NCI-H1694 treated with DMSO at 0.1 percent for 48 hours (cell line): Measurements from ENCODE around the gene TTLL11.

ENCODE experiments used
- DNase-seq: peaks from one replicate; lab custom pipeline; 2025; lab: John Stamatoyannopoulos, UW

TTLL11 gene

GRCh38 chr9:121852651-121853616 lies 240.2 kb downstream of the TTLL11 start:
- no peak for DNase-seq

DNA sequence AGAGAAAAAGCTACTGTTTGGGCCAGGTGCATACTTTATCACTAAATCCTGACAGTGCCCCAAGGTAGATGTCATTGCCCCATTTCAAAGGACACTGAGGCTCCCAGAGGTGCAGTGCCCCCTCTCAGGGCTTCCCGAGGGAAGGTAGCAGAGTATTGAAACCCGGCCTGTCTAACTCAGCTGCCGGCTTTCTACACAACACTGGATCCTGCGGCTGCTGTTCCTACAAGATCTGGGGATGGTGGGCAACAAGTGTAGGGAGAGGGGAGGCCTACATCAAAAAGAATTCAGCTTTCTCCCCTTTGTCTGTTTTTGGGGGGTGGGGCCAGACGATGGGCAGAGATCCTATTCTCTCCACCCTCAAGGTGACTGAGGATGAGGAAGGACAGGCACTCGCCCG lies 240.9 kb downstream of the TTLL11 start:
- no peak for DNase-seq

- no peak for DNase-seq
Measured at GRCh38 chr9:121851641-121852091, 241.4 kb downstream of the TTLL11 start.

DNA sequence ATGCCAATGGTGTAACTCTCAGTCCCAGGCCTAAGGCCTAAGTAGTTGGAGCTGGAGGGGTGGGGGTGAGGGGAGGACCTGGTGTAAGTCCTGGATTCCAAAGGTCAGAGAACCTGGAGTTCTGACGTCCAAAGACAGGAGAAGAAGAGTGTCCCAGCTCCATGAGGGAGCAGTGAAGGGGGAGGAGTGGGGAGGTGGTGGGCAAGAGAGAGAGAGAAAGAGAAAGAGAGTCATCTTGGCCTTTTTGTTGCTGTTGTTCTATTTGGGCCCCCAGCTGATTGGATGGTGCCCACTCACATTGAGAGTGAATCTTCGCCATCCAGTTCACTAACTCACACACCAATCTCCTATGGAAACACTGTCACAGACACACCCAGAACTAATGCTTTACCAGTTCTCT lies 242.7 kb downstream of the TTLL11 start:
- DNase-seq = no peak

DNA sequence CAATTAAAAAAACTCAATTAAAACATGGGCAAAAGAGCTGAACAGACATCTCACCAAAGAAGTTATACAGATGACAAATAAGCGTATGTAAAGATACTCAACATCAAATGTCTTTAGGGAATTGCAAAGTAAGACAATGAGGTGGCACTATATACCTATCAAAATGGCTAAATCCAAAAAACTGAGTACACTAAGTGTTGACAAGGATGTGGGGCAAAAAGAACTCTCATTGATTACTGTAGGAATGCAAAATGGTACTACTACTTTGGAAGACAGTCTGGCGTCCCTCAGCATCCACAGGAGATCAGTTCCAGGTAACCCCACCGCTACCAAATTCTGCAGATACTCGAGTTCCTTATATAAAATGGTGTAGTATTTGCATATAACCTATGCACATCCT lies 243.6 kb downstream of the TTLL11 start:
- DNase-seq = no peak

DNA sequence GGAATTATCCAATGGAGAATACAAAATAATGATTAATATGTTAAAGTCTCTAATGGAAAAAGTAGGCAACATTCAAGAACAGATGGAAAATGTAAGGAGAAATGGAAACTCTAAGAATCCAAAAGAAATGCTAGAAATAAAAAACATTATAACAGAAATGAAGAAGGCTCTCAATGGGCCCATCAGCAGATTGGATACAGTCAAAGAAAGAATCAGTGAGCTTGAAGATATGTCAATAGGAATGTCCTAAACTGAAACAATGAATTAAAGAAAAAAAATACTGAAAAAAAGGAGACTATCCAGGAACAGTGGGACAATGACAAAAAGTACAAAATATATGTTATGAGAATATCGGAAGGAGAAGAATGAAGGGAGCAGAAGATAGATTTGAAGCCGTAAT lies 248.5 kb downstream of the TTLL11 start:
- no peak for DNase-seq

GRCh38 chr9:121844098-121844497 lies 249.0 kb downstream of the TTLL11 start:
- DNase-seq = no peak

DNA sequence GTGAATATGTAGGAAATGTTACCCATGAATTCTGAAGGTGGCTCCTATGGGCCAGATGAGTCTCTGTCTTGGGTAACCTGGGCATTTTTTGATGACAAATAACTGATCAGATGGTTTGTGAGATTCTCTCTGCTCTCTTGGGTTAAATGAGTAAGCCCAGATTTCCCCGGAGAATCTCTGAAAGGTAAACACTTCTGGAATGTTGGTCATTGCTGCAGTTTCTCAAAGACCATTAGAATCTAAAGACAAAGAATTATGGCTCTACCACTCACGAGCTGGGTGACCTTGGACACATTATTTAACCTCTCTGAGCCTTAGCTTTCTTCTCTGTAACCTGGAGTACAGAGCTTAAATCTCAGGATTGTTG lies 250.5 kb downstream of the TTLL11 start:
- DNase-seq = no peak

DNA sequence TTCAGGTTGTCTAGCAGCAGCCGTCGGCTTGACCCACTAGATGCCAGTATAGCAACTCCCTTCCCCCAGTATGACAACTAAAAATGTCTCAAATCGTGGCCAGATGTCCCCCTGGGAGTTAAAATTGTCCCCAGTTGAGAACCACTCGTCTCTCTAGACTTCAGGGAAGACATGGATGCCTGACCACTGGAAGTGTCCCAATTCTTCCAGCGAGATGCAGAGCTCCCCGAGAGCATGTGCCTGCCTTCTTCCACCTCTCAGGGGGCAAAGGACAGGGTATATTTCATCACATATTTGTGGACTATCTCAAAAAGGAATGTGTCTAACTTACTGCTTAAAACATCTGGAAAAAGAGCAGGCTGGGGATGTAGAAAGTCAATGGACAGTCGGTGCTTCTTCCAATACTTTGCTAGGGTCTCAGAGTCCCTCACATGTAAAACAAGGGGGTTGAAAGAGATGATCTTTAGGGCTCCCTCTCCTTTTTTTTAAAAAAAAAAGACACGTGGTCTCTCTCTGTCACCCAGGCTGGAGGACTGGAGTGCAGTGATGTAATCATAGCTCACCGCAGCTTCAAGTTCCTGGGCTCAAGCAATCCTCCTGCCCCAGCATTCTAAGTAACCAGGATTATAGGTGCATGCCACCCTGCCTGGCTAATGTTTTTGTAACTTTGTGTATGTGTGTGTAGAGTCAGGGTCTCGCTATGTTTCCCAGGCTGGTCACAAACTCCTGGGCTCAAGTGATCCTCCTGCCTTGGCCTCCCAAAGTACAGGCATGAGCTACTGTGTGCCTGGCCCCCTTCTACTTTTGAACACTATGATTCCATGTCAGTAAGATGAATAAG lies 251.1 kb downstream of the TTLL11 start:
- DNase-seq = no peak

DNA sequence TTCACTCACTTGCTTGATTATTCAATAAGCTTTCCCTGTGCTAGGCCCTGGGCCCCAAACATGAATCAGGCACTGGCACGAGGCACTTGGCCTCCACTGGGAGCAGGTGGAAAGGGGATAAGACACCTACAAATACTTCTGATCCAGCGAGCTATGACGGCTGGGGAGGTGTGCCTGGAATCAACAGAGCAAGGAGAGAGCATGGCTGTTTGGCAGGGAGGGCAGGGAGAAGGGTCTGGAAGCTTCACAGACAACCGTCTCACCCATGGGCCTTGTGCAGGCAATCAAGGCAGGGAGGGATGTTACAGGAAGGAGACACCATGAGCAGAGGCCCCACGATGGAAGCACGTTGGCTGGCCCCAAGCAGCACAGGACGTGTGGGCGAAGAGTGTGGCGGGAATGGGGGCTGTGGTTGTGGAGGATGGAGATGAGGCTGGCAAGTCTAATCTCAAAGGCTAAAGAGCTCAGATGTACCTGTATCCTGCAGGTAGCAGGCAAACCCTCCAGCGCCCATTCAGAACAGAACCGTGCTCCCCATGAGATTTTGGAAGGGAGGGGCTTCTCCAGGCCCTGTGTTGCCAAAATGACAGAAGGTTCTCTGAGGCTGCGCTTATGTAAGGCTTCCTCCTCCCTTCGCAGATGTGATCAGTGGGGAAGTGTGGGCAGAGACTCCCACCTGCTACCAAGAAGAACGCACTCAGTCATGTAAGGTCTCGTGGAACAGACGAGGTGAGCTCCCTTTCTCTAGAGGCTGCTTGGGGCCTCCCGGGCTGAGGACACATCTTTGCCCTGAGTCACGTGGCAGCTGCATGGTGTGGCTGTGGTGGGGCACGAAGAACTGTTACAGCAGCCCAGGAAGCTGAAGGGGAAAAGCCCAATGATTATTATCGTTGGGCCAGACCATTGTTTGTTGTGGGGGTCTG lies 252.0 kb downstream of the TTLL11 start:
- no peak for DNase-seq

DNA sequence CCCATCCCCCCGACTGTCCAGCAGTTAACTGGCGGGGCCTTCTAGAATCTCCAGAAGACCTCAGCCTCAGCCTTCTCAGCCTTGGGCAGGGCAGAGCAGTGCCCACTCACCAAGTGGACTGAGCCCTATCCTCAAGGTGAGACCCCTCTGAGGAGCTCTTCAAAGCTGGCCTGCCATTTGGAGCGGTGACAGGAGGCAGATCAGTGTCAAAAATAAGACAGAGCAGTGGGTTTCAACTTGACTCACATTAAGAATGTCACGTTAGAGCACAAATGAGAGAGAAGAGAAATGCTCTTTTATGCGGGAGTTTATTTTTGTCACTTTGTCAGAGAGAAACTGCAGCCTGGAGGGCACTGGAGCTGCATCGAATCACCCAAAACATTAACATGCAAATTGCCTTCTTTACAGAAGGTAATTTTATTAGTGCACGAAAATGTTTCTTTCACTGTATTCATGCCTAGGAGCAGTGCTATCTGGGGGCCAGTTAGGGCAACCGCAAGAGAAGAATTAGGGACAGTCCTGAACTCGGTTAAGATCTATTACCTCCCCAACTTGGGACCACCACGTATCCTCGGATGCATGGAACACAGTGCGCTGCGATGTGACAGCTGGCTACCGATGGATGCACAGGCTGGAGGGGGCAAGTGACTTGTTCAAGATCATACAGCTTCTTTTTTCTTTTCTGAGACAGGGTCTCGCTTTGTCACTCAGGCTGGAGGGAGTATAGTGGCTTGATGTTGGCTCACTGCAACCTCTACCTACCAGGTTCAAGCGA lies 253.2 kb downstream of the TTLL11 start:
- no peak for DNase-seq

DNA sequence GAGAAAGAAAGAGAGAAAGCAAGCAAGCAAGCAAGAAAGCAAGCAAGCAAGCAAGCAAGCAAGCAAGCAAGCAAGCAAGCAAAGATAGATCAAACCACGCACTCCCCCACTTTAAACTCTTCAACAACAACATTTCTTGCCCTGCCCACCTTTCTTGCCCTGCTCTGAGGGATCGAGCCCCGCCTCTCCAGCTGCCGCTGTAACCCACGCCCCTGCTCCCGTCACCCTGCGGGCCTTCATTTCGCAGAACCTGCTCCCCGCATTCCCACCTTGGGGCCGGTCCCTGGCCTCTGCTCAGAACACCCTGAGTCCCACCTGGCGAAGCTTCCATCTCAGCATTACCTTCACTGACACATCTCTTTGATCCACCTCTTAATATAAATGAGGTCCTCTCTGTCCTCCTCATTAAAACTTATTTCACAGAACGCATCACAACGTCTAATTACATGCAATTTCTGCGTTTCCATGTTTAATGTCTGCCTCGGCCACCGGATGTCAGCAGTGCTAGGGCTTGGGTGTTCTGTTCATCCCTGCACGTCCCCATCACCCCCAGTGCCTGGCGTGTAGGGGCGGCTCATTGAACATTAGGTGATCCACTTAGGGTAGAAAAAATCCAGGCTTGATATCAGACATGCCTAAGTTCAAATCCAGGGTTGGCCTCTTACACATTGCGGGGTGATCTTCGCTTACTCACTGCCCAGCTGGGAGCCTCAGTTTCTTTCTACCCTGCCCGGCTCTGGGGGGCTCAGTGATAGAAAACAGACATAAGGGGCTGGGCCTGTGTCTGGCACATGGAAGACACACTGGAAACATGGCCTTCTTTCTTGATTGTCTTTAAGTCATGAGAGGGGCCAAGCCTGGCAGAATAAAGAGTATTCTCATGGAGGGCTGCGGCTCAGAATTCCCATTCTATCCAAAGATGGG lies 254.1 kb downstream of the TTLL11 start:
- DNase-seq = no peak

- DNase-seq = peak; percentile 74
Measured at GRCh38 chr9:121837113-121837961, 255.8 kb downstream of the TTLL11 start.

DNA sequence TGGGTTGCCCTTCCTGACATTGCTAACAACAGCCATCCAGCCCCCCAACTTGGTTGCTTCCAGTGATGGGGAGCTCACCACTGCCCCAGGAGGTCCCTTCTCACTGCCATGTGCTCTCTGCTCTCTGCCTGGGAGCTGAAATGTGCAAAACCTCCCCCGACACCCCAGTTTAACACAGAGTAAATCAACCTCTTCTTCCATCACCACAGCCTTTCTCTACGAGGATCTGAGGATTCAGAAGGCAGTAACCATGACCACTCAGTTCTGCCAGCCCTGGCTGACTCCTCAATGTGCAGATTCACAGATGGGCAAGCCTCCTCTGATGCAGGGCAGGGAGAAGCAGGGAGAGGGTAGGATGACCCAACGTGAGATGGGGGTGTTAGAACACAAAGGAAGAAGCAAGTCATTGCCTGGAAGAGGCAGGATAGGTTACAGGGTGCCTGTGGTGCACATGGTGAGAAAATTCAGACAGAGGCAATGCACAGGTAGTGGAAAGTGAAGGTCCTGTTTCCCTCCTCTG lies 256.7 kb downstream of the TTLL11 start:
- no peak for DNase-seq

GRCh38 chr9:121835587-121836365 lies 257.3 kb downstream of the TTLL11 start:
- DNase-seq = no peak

DNA sequence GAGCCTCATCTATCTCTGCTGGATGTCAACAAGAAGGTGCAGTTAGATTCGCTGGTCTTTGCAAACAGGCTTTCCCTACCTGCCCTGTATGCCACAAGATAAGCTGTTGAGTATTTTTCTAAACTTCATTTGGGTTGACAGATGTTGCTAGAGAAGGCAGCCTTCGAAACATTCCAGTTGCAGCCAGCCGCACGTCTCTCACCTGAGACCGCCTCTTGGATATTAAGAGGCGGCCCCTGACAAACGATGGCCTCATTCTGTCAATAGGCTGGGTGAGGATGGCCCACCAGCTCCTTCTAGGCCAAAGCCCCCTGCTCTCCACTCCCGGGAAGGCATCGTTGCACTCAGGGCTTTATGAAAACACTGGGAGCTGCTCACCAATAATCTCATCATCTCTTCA lies 260.0 kb downstream of the TTLL11 start:
- DNase-seq = no peak

- DNase-seq = no peak
Measured at GRCh38 chr9:121831869-121832268, 261.2 kb downstream of the TTLL11 start.
